AG04449 (cell line): Measurements from ENCODE around the gene NEK3.
"Not testable (repeated sequence)": the region's sequence is repeated elsewhere in the genome, so short reads cannot be mapped to it uniquely, and the experiment has no call there.

Experiments used
- CTCF ChIA-PET: fragments of 350-600 bp; formaldehyde crosslinking; extraction: SDS; loops from one replicate; lab custom pipeline; 2021; ENCODE audit warnings: antibody characterized with exemption; lab: Yijun Ruan, JAX
- POLR2A ChIA-PET: fragments of 400-600, 350-600 bp; formaldehyde crosslinking; extraction: SDS; loops from one replicate; lab custom pipeline; 2020; ENCODE audit warnings: antibody characterized with exemption, inconsistent platforms; lab: Yijun Ruan, JAX
- DNase-seq: peaks from one replicate; pipeline ENCODE4 v3.0.0-alpha.2; 2010; ENCODE audit warnings: low read depth, low spot score
- H3K4me3 ChIP-seq: 2 replicates; pipeline ENCODE4 v1.5.1; 2011; ENCODE audit warnings: low read depth, mild to moderate bottlenecking, control low read depth, low read length
- CTCF ChIP-seq: IDR thresholded peaks from one replicate; pipeline ENCODE4 v1.5.1; 2011; ENCODE audit warnings: mild to moderate bottlenecking, moderate library complexity, low read length, control low read depth, inconsistent platforms; ENCODE audit not compliant: insufficient read depth; ENCODE audit errors: missing control alignments

Gene NEK3

GRCh38 chr13:52085421-52085820 lies 74.0 kb downstream of the NEK3 start:
- H3K4me3 ChIP-seq, result no peak overlapping the region
- peak; percentile 61 for DNase-seq
- POLR2A ChIA-PET, result no interaction called here
- no peak for TF ChIP-seq CTCF
- CTCF ChIA-PET, result interaction anchor here (0.6 to 1.7 kb wide), 5 partner anchors 14 to 365 kb away, joined by 3 to 4 read pairs (median 3); no protein-coding TSS in a partner anchor

- H3K4me3 ChIP-seq, POLR2A ChIA-PET, DNase-seq: not testable (repeated sequence)
- CTCF ChIA-PET, result interaction anchor here (0.6 to 1.7 kb wide), 3 partner anchors 15 to 44 kb away, joined by 3 to 4 read pairs (median 4); no protein-coding TSS in a partner anchor
These were observed 74.4 kb downstream of the NEK3 start for GRCh38 chr13:52084981-52085380.
